ENCODE results near the gene TRIM17.

GRCh38 chr1:228414511-228415211 lies 2.0 kb downstream of the TRIM17 start:
- TF ChIP-seq SUZ12 (IDR thresholded peaks at IDR 0.05; ENCODE audit: extremely low read depth, insufficient read depth, insufficient read length) (no peak), ZNF274 (IDR thresholded peaks at IDR 0.05; ENCODE audit: low read depth, low read length) (no peak), YY1 (IDR thresholded peaks at IDR 0.05; ENCODE audit: insufficient read depth, insufficient read length) (no peak)
